ENCODE data around the gene OGFOD2.

OGFOD2 gene

DNA sequence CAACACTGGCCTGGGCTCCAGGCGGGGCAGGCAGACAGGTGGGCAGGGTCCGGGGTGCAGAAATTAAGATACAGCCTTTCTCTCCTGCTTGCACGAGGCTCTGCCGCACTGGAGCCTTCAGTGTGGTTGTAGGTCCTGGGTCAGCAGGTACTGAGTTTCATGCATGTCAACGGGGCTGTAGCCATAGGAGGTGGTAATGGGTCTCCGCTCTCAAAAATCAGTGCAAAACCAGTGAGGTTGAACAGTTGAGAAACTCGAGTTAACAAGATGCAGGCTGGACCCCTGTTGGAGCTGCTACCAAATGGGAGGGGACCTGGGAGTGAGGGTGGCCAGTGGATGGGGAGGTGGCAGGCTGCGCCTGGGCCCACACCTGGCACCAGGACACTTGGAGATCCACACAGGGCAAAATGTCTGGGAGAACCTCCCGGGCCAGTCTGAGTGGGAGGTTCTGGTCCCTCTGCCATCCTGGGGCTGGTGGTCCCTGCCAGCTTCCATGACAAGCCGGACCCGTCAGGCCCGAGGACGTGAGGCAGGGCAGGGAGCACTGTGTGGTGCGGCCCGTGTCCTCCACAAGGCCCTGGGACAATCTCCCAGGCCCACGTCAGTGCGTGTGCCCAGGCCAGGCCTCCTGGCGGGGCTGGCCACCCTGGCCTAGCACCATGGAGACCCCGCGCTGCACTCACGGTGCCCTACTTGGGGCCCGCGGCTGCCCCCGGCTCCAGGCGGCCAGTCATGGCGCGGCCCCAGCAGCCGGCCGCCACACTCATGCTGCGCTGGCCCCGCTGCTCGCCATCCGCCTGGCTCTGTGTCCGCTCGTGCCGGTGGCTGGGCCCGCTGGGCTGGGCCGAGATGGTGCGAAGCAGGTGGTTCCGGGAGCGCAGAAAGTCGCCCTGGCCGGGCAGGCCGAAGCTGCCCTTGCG lies 10.6 kb downstream of the OGFOD2 start:
- FAIRE-seq (no peak), DNase-seq (ENCODE audit: insufficient read length, low spot score) (no peak)
- TF ChIP-seq, protein P1, sequence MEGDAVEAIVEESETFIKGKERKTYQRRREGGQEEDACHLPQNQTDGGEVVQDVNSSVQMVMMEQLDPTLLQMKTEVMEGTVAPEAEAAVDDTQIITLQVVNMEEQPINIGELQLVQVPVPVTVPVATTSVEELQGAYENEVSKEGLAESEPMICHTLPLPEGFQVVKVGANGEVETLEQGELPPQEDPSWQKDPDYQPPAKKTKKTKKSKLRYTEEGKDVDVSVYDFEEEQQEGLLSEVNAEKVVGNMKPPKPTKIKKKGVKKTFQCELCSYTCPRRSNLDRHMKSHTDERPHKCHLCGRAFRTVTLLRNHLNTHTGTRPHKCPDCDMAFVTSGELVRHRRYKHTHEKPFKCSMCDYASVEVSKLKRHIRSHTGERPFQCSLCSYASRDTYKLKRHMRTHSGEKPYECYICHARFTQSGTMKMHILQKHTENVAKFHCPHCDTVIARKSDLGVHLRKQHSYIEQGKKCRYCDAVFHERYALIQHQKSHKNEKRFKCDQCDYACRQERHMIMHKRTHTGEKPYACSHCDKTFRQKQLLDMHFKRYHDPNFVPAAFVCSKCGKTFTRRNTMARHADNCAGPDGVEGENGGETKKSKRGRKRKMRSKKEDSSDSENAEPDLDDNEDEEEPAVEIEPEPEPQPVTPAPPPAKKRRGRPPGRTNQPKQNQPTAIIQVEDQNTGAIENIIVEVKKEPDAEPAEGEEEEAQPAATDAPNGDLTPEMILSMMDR (IDR thresholded peaks at IDR 0.05; ENCODE audit: insufficient read depth, missing control alignments), result no peak

DNA sequence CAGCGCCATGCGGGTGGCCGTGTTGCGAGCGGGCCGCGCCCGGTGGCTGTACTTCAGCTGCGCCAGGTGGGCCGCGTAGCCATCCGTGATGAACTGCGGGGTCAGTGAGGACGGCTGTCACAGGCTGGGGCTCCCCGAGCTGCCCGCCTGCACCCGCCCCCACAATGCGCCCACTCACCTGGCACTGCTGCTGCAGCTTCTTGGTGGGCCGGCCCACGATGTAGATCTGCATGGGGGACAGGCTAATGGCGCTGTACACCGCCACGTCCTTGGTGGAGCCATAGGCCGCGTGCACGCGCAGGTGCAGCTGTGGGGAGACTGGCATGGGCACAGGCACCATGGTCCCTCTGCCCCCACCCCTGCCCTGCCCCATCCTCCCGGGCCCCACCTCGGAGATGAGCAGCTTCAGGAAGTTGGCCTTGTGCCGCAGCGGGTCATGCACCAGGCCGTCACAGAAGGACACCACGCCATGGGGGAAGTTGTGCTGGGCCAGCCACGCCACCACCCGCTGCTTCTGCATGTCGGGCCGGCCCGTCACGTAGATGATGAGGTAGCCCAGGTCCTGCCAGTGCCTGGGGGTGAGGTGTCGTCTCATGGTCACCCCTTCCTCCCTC lies 11.3 kb downstream of the OGFOD2 start:
- DNase-seq (ENCODE audit: insufficient read length, low spot score) (no peak), FAIRE-seq (no peak)
- TF ChIP-seq, protein P1 (IDR thresholded peaks at IDR 0.05; ENCODE audit: insufficient read depth, missing control alignments), result no peak

DNA sequence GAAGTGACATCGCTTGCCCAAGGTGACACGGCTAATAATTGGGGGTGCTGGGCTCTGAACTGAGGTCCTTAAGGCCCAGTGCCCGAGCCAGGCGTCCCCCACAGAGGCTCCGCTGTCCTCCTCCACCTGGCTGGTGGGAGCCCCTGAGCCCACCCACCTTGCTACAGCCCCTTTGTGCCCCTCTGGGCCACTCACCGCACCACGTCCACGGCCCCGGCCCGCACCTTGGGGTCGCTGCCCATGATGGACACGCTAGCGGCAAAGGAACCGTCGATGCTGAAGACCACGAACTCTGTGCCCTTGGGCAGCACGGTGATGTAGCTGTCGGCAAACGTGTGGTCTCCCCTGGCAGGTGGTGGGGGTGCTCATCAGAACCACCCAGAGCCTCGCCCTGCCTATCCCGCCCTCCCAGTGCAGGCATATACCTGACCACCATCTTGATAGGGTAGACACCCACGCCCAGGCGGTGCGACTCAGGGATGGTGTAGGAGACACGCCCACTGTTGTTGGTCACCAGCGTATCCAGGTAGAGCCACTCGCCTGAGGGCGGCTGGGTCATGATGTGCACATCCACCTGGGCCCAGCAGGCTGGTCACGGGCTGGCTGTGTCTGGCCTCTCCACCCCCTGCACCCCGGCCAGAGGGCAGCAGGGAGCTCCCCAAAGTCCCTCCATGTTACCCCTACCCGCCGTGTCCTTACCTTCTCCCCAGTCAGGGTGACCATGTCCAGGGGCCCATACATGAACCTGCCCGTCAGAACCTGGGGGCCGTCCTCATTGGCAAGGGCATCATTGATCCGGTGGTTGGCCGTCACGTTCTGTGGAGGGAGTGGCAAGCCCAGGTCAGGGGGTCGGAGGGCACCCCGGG lies 12.3 kb downstream of the OGFOD2 start:
- DNase-seq (ENCODE audit: insufficient read length, low spot score) (no peak), FAIRE-seq (no peak)
- TF ChIP-seq, protein P1 (IDR thresholded peaks at IDR 0.05; ENCODE audit: insufficient read depth, missing control alignments), result no peak

DNA sequence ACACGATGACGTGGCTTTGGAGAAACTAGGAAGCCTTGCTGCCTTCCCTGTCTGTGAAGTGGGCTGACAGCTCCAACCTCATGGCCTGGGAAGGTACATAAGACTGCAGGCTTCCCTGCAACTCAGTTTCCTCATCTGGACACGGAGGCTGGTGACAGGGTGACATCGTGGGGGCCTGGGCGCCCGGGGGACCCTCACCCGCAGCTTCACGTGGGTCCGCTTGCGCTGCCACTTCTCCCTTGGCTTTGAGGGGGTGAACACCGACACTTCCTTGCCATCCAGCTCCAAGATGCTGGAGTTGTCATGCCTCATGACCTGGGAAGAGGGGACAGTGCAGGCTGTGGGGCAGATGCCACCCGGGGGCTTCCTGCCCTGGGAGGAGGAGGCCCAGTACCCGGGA lies 13.0 kb downstream of the OGFOD2 start:
- no peak for DNase-seq (ENCODE audit: insufficient read length, low spot score)
- TF ChIP-seq, protein P1 (IDR thresholded peaks at IDR 0.05; ENCODE audit: insufficient read depth, missing control alignments), result no peak
- no peak for FAIRE-seq

DNA sequence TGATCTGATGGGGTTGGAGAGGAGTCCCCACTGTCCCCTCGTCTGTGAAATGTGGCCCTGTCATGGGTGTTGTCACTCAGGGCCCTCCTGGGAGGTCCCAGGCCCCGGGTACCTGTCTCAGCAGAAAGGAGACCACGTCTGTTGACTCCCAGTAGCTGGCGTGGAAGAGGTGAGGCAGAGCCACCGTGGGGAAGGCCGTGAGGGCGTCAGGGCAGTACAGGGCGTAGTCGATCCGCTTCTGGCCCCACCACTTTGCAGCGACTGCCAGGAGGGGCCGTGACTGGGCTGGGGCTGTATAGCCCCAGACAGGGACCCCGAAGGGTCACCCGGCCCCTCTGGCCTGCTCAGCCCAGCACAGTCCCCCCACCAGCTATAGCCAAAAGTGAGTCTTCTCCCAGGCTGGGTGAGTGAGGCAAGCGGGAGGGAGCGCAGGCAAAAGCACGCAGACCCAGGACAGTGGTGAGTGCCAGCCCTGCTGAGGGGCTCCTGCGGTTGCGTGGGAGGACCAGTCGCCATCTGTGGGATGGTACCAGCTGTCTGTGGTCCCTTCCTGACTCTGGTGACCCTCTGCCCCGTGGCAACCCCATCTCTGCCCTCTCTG lies 13.7 kb downstream of the OGFOD2 start:
- DNase-seq (ENCODE audit: insufficient read length, low spot score) (no peak), FAIRE-seq (no peak)
- TF ChIP-seq, protein P1 (IDR thresholded peaks at IDR 0.05; ENCODE audit: insufficient read depth, missing control alignments), result no peak

DNA sequence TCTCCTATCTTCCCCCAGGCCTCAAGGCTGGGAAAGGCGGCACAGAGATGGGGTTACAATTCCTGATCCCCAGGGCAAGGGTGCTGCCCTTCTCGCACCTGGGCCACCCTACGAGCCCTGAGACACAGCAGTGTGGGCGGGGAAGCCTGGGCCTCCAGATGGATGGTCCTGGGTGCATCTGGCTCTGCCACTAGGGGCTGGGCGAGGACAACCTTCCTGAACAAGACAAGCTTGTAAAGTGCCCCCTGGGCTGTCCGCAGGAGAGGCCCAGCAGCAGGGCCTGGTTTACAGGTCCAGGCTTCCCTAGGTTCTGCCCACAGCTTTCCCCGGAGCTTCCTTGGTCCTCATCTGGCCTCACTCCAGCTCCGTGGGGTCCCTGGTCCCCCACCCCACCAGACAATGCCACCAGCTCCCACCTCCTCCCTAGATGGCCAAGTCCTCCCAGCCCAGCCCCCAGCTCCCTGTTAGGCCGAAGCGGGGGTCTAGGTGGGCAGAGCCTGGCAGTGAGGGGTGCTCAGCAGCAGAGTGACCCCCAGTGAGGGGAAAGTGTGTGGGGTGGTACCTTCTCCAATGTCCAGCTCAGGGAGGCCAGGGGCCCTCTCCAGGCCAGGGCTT lies 14.3 kb downstream of the OGFOD2 start:
- FAIRE-seq, result no peak

More for the DNA sequence above, 14.3 kb downstream of the OGFOD2 start:
- no peak for DNase-seq (ENCODE audit: insufficient read length, low spot score)
- TF ChIP-seq, protein P1 (IDR thresholded peaks at IDR 0.05; ENCODE audit: insufficient read depth, missing control alignments), result no peak
